GM19452 (cell line): ENCODE data around the gene ATP13A3.
A peak's percentile ranks its signal among the peaks of the same experiment; 100 is the strongest.

Experiments
- ATAC-seq: cut with Tn5 transposase; IDR thresholded peaks from one replicate; pipeline ENCODE4 v1.9.1; 2021; ENCODE audit not compliant: unreplicated experiment

Gene ATP13A3

DNA sequence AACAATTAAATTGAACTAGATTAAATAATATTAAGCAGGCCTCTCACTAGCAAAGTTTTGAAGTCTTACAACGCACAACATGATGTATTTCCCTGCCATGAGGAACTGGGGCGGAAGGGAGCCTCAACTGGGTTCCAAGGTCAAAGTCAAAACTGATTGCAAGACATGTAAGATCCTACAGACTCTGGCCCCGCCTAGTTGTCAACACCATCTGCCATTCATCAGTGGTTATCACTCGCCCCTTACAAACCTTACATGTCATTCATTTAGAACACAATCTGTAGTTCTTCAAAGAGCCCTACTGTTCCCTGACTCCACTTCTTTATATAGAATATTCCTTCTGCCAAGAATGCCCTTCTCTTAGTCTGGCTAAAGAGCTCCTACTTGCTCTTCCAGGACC is 10.0 kb downstream of the ATP13A3 start:
- no peak for ATAC-seq

GRCh38 chr3:194475978-194476377 is 10.8 kb downstream of the ATP13A3 start:
- ATAC-seq: no peak

- ATAC-seq: no peak
These were observed 11.5 kb downstream of the ATP13A3 start for GRCh38 chr3:194475138-194475932.

- ATAC-seq: no peak
These were observed 12.1 kb downstream of the ATP13A3 start for GRCh38 chr3:194474675-194475074.

DNA sequence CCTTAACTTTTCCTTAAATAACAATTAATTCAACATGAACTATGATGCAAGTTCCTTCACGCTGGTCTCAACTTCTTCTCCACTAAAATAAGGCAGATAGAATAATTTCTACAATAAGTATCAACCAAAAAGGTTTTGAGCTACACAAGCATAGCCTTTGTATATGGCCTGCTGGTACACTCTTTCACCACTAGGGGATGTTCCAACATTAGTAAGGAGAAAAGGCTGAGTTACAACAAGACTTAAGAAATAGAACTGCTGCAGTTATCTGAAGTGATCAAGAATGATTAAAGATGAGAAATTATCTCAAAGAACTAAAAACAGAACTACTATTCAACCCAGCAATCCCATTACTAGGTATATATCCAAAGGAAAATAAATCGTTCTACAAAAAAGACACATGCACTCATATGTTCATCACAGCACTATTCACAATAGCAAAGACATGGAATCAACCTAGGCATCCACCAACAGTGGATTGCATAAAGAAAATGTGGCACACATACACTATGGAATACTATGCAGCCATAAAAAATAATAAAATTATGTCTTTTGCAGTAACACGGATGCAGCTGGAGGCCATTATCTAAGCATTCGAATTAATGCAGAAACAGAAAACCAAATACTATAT is 14.4 kb downstream of the ATP13A3 start:
- peak; percentile 80 for ATAC-seq

GRCh38 chr3:194471863-194472262 is 14.9 kb downstream of the ATP13A3 start:
- no peak for ATAC-seq

- no peak for ATAC-seq
These were observed 16.2 kb downstream of the ATP13A3 start for GRCh38 chr3:194470615-194471014.

DNA sequence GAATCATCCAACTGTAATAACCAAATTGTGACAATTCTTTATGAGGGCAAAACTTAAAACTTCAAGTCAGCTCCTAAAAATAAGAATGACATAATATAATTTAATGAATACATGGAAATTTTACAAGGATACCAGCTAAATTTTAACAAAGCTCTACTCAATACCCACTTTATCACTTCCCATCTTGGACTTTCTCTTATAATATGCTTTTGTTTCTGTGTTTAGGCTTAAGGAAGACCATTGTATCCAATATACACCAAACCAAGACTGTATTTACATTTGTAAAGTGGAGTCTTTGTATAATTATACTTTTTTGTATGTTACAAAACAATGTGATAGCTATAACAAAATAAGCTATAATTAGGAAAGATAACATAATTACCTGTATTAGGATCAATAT is 16.8 kb downstream of the ATP13A3 start:
- ATAC-seq: no peak

- no peak for ATAC-seq
These were observed 18.7 kb downstream of the ATP13A3 start for GRCh38 chr3:194468086-194468485.

- no peak for ATAC-seq
These were observed 19.9 kb downstream of the ATP13A3 start for GRCh38 chr3:194466761-194467356.

- no peak for ATAC-seq
These were observed 20.8 kb downstream of the ATP13A3 start for GRCh38 chr3:194465920-194466570.

- no peak for ATAC-seq
These were observed 21.6 kb downstream of the ATP13A3 start for GRCh38 chr3:194465246-194465645.

DNA sequence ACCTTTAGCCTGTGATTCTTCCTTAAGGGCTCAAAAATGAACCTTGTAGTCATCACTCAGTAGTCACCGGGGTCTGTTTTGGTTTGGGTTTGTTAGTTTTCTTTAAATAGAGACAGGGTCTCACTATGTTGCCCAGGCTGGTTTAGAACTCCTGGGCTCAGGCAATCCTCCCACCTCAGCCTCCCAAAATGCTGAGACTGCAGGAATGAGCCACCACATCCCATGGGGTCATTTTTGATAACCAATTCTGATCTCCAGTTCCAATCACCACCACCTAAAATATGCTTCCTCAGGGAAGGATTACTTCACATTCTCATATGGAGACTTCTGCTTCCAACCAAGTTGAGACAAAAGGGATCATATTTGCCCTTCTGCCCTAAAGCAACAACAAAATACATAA is 22.1 kb downstream of the ATP13A3 start:
- ATAC-seq: no peak

GRCh38 chr3:194462936-194463335 is 23.9 kb downstream of the ATP13A3 start:
- no peak for ATAC-seq

GRCh38 chr3:194460566-194460965 is 26.2 kb downstream of the ATP13A3 start:
- no peak for ATAC-seq

DNA sequence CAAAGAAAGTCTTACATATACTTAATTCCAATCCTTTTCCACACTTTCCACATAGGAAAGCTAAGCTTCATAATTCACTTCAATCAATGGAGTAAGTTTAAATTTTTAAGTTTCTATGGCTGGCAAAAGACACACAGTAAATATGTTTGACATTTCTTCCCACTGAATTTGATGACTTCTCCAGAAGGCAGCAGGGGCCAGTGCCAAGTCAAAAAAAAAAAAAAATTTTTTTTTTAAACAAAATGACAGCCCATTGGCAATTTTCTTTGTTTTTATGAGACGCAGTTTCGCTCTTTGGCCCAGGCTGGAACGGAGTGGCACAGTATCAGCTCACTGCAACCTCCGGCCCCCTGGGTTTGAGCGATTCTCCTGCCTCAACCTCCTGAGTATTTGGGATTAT is 28.7 kb downstream of the ATP13A3 start:
- ATAC-seq: no peak

DNA sequence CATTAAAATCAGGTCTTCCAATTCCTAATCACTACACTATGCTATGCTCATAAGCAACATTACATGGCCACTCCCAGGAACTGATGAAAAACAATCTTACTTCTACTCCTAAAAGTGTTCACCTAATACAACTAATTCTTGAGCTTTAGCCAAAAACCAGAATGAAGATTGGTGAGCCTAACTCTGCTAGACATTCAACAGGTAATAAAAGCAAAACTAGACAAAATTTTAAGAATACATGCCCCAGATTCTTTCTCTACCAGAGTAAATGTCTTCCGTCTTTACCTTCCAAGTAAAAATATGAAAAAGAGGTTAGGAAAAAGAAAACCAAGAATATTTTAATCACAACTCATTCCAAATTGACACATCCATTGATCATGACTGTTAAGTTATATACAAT is 31.3 kb downstream of the ATP13A3 start:
- no peak for ATAC-seq

- no peak for ATAC-seq
These were observed 36.5 kb downstream of the ATP13A3 start for GRCh38 chr3:194450341-194450740.

GRCh38 chr3:194449913-194450312 is 36.9 kb downstream of the ATP13A3 start:
- ATAC-seq: no peak

GRCh38 chr3:194447657-194448056 is 39.1 kb downstream of the ATP13A3 start:
- ATAC-seq: no peak

GRCh38 chr3:194447161-194447560 is 39.6 kb downstream of the ATP13A3 start:
- ATAC-seq: no peak

GRCh38 chr3:194446754-194447153 is 40.0 kb downstream of the ATP13A3 start:
- no peak for ATAC-seq
